ENCODE data around the gene SEMA3F. TPM values are rescaled to one million over a fixed set of nuclear protein-coding genes. Genes with fewer than 3 reads are reported as not detected.

The SEMA3F gene
- total and polyA plus RNA-seq, 2 experiments from 2014 or later: 2.3 to 67.6 TPM

DNA sequence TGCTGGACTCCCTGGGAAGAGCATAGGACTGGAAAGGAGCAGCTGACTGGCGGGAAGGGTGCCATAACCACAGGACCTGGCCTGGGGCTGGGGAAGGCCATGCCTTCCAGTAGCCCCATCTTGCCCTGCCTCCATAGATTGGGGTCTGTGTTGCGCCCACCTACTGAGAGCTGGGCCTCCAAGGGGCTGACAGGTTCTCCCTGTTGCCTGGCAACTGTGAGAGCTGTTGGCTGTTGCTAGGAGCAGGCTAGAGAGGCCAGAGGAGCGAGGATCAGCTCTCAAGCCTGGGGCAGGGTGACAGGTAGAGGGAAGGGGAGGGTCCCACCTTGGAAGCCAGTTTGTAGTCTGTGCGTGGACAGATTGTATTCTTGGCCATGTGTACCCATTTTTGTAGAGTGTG lies 78.1 kb downstream of the SEMA3F start (continued):
- TF ChIP-seq, protein P1, sequence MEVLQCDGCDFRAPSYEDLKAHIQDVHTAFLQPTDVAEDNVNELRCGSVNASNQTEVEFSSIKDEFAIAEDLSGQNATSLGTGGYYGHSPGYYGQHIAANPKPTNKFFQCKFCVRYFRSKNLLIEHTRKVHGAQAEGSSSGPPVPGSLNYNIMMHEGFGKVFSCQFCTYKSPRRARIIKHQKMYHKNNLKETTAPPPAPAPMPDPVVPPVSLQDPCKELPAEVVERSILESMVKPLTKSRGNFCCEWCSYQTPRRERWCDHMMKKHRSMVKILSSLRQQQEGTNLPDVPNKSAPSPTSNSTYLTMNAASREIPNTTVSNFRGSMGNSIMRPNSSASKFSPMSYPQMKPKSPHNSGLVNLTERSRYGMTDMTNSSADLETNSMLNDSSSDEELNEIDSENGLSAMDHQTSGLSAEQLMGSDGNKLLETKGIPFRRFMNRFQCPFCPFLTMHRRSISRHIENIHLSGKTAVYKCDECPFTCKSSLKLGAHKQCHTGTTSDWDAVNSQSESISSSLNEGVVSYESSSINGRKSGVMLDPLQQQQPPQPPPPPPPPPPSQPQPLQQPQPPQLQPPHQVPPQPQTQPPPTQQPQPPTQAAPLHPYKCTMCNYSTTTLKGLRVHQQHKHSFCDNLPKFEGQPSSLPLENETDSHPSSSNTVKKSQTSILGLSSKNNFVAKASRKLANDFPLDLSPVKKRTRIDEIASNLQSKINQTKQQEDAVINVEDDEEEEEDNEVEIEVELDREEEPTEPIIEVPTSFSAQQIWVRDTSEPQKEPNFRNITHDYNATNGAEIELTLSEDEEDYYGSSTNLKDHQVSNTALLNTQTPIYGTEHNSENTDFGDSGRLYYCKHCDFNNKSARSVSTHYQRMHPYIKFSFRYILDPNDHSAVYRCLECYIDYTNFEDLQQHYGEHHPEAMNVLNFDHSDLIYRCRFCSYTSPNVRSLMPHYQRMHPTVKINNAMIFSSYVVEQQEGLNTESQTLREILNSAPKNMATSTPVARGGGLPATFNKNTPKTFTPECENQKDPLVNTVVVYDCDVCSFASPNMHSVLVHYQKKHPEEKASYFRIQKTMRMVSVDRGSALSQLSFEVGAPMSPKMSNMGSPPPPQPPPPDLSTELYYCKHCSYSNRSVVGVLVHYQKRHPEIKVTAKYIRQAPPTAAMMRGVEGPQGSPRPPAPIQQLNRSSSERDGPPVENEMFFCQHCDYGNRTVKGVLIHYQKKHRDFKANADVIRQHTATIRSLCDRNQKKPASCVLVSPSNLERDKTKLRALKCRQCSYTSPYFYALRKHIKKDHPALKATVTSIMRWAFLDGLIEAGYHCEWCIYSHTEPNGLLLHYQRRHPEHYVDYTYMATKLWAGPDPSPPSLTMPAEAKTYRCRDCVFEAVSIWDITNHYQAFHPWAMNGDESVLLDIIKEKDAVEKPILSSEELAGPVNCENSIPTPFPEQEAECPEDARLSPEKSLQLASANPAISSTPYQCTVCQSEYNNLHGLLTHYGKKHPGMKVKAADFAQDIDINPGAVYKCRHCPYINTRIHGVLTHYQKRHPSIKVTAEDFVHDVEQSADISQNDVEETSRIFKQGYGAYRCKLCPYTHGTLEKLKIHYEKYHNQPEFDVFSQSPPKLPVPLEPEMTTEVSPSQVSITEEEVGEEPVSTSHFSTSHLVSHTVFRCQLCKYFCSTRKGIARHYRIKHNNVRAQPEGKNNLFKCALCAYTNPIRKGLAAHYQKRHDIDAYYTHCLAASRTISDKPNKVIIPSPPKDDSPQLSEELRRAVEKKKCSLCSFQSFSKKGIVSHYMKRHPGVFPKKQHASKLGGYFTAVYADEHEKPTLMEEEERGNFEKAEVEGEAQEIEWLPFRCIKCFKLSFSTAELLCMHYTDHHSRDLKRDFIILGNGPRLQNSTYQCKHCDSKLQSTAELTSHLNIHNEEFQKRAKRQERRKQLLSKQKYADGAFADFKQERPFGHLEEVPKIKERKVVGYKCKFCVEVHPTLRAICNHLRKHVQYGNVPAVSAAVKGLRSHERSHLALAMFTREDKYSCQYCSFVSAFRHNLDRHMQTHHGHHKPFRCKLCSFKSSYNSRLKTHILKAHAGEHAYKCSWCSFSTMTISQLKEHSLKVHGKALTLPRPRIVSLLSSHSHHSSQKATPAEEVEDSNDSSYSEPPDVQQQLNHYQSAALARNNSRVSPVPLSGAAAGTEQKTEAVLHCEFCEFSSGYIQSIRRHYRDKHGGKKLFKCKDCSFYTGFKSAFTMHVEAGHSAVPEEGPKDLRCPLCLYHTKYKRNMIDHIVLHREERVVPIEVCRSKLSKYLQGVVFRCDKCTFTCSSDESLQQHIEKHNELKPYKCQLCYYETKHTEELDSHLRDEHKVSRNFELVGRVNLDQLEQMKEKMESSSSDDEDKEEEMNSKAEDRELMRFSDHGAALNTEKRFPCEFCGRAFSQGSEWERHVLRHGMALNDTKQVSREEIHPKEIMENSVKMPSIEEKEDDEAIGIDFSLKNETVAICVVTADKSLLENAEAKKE (CRISPR knock-in tag; IDR thresholded peaks at IDR 0.05): no peak
- no peak for TF ChIP-seq ZNF331 (CRISPR knock-in tag; IDR thresholded peaks at IDR 0.05; ENCODE audit: low read depth)

DNA sequence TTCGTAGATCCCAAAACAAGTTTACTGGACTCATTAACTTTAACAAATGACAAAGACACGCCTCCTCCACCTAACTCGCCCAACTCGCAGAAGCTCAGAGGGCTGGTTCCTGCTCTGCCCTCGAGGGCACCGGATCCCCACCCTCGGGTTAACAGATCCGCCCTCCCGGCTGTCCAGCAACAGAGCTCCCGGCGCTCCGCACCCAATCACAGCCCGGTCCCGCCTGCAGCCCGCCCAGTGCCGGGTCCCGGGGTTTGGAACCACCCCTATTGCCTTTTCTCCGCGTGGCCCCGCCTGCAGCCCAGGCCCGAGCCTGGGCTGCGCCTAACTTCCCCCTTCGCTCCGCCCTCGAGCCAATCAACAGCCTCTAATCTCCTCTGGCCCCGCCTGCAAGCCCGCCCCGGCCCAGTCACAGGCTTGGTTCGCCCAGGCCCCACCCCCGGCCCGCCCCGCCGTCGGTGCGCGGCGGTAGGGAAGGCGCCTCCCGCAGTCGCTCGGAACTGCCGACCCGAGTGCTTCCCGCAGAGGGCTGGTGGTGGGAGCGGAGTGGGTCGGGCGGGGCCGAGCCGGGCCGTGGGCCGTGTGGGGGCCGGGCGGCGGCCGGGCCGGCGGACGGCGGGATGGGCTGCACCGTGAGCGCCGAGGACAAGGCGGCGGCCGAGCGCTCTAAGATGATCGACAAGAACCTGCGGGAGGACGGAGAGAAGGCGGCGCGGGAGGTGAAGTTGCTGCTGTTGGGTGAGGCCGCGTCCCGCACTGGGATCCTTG lies 80.8 kb downstream of the SEMA3F start, which contains the start of gene GNAI2:
TSS of gene GNAI2 (plus strand) at position 489 of the 768 bp plus-strand sequence. CDS start at position 621, 132 bp downstream.
- ATAC-seq (peak; percentile 81), DNase-seq (ENCODE audit: low spot score) (peak; percentile 99)
- Histone ChIP-seq H4K20me1 (replicated peaks; ENCODE audit: insufficient read depth) (peaks cover 30% of the 10 kb centered on the region; the same call in 1 of the 2 replicates), H3K27ac (ENCODE audit: low read depth) (peak within 1 kb of the TSS; percentile 90), H3K9me2 (ENCODE audit: insufficient read depth) (no peaks in the 10 kb centered on the region), H3K4me2 (peak within 1 kb of the TSS; percentile 84), H3K27me3 (ENCODE audit: insufficient read depth) (no peaks in the 10 kb centered on the region), H3K4me3 (peak within 1 kb of the TSS; percentile 90), H3K4me1 (ENCODE audit: insufficient read depth) (peaks cover 41% of the 10 kb centered on the region), H2AFZ (no peak within 1 kb of the TSS), H3F3A (replicated peaks; ENCODE audit: low read depth) (peaks cover 35% of the 10 kb centered on the region), H3K36me3 (ENCODE audit: insufficient read depth) (no peaks in the 10 kb centered on the region), H3K79me2 (replicated peaks; ENCODE audit: insufficient read depth) (peaks cover 48% of the 10 kb centered on the region)
- peak within 1 kb of the TSS; percentile 93 for H3K27ac Mint-ChIP-seq
- peaks cover 13% of the 10 kb centered on the region for H3K27me3 Mint-ChIP-seq (ENCODE audit: insufficient read depth, low read depth, poor library complexity)
- H3K4me1 Mint-ChIP-seq: peaks cover 47% of the 10 kb centered on the region
- peak within 1 kb of the TSS; percentile 97 for H3K4me3 Mint-ChIP-seq
- no peaks in the 10 kb centered on the region for H3K9me3 Mint-ChIP-seq
- H3K36me3 Mint-ChIP-seq (ENCODE audit: low read depth): no peaks in the 10 kb centered on the region; the same call in 2 of the 3 replicates
- TF ChIP-seq POLR2AphosphoS5 (IDR thresholded peaks at IDR 0.05; ENCODE audit: low read depth) (peak; percentile 93), STAT1 (IDR thresholded peaks at IDR 0.05; ENCODE audit: unreplicated experiment) (no peak), NANOG (IDR thresholded peaks at IDR 0.05; ENCODE audit: borderline replicate concordance) (no peak)
- TF ChIP-seq, protein P1 (CRISPR knock-in tag; IDR thresholded peaks at IDR 0.05): no peak
- TF ChIP-seq, protein P2, sequence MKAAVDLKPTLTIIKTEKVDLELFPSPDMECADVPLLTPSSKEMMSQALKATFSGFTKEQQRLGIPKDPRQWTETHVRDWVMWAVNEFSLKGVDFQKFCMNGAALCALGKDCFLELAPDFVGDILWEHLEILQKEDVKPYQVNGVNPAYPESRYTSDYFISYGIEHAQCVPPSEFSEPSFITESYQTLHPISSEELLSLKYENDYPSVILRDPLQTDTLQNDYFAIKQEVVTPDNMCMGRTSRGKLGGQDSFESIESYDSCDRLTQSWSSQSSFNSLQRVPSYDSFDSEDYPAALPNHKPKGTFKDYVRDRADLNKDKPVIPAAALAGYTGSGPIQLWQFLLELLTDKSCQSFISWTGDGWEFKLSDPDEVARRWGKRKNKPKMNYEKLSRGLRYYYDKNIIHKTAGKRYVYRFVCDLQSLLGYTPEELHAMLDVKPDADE (IDR thresholded peaks at IDR 0.05): no peak

Measured in GM23338 (cell line).